HEK293 (cell line): ENCODE measurements around the gene MIF.

ENCODE experiments used
- CTCF ChIA-PET: fragments of 350-600 bp; formaldehyde crosslinking; extraction: SDS; loops from one replicate; lab custom pipeline; 2021; ENCODE audit warnings: antibody characterized with exemption; lab: Yijun Ruan, JAX
- POLR2A ChIA-PET: fragments of 300-600 bp; formaldehyde crosslinking; extraction: SDS; loops from one replicate; lab custom pipeline; 2020; ENCODE audit warnings: antibody characterized with exemption, inconsistent platforms; lab: Yijun Ruan, JAX
- H3K27ac ChIP-seq: fragments of 200-500 bp; sonication (Bioruptor generic); 2 replicates; pipeline ENCODE4 v1.5.1; 2014; ENCODE audit warnings: low read depth, low read length, control low read depth, inconsistent platforms; ENCODE audit errors: extremely low read depth
- H3K36me3 ChIP-seq, 2 experiments: fragments of 200-500 bp in 1 of 2; sonication (Bioruptor generic) in 1 of 2; 1 replicate in 1 of 2; 2 replicates in 1 of 2; pipeline ENCODE4 v1.5.1; 2014 to 2017; ENCODE audit warnings: inconsistent platforms in 2 of 2, low read length in 2 of 2; ENCODE audit not compliant: control insufficient read depth in 2 of 2, insufficient read depth in 1 of 2
- H3K4me1 ChIP-seq: fragments of 200-500 bp; sonication (Bioruptor generic); 2 replicates; pipeline ENCODE4 v1.5.1; 2014; ENCODE audit warnings: mild to moderate bottlenecking, low read length, inconsistent platforms; ENCODE audit not compliant: control insufficient read depth, insufficient read depth
- H3K4me3 ChIP-seq: 2 replicates; pipeline ENCODE4 v1.5.1; 2011; ENCODE audit warnings: low read depth, mild to moderate bottlenecking, control low read depth, low read length, moderate library complexity
- H3K9me3 ChIP-seq: fragments of 200-500 bp; sonication (Bioruptor generic); 2 replicates; pipeline ENCODE4 v1.5.1; 2014; ENCODE audit warnings: low read depth, low read length, inconsistent platforms; ENCODE audit not compliant: control insufficient read depth, insufficient read depth
- BCL11A ChIP-seq: fragments of 450-650 bp; formaldehyde crosslinking; IDR thresholded peaks from 2 replicates; pipeline ENCODE4 v1.5.1; 2016; ENCODE audit warnings: low read depth, missing biosample characterization, missing genetic modification characterization
- BCL11B ChIP-seq: fragments of 450-650 bp; formaldehyde crosslinking; IDR thresholded peaks from 2 replicates; pipeline ENCODE4 v1.5.1; 2016; ENCODE audit warnings: low read depth, missing biosample characterization, missing genetic modification characterization
- GLIS2 ChIP-seq: fragments of 450-650 bp; formaldehyde crosslinking; IDR thresholded peaks from 2 replicates; pipeline ENCODE4 v1.5.1; 2016; ENCODE audit warnings: missing biosample characterization, missing genetic modification characterization
- IKZF3 ChIP-seq: fragments of 450-650 bp; IDR thresholded peaks from 2 replicates; pipeline ENCODE4 v1.5.0; 2018; ENCODE audit warnings: missing biosample characterization, mild to moderate bottlenecking, missing genetic modification characterization, moderate library complexity
- SP3 ChIP-seq: fragments of 450-650 bp; formaldehyde crosslinking; IDR thresholded peaks from 2 replicates; pipeline ENCODE4 v1.5.1; 2016; ENCODE audit warnings: missing biosample characterization, missing genetic modification characterization
- SP7 ChIP-seq: fragments of 450-650 bp; formaldehyde crosslinking; IDR thresholded peaks from 2 replicates; pipeline ENCODE4 v1.5.1; 2016; ENCODE audit warnings: missing biosample characterization, missing genetic modification characterization
- ZNF292 ChIP-seq: fragments of 450-650 bp; formaldehyde crosslinking; IDR thresholded peaks from 2 replicates; pipeline ENCODE4 v1.5.1; 2016; ENCODE audit warnings: low read depth, missing biosample characterization, missing genetic modification characterization, borderline replicate concordance
- ZNF354C ChIP-seq: fragments of 450-650 bp; formaldehyde crosslinking; IDR thresholded peaks from 2 replicates; pipeline ENCODE4 v1.5.1; 2016; ENCODE audit warnings: missing biosample characterization, missing genetic modification characterization, low read depth, borderline replicate concordance
- ZNF391 ChIP-seq: fragments of 450-650 bp; formaldehyde crosslinking; IDR thresholded peaks from 2 replicates; pipeline ENCODE4 v1.5.1; 2016; ENCODE audit warnings: low read depth, missing biosample characterization, missing genetic modification characterization, borderline replicate concordance
- ZNF530 ChIP-seq: fragments of 450-650 bp; formaldehyde crosslinking; IDR thresholded peaks from 2 replicates; pipeline ENCODE4 v1.5.1; 2016; ENCODE audit warnings: low read depth, missing biosample characterization, missing genetic modification characterization
- ZNF629 ChIP-seq: fragments of 450-650 bp; formaldehyde crosslinking; IDR thresholded peaks from 2 replicates; pipeline ENCODE4 v1.5.1; 2017; ENCODE audit warnings: missing biosample characterization, missing genetic modification characterization
- TF ChIP-seq, protein P1 (sequence below): fragments of 450-650 bp; formaldehyde crosslinking; IDR thresholded peaks from 2 replicates; pipeline ENCODE4 v1.5.1; 2016; ENCODE audit warnings: missing biosample characterization, missing genetic modification characterization
- TF ChIP-seq, protein P2 (sequence below): fragments of 450-650 bp; IDR thresholded peaks from 2 replicates; pipeline ENCODE4 v1.5.1; 2018; ENCODE audit warnings: missing biosample characterization, mild to moderate bottlenecking, missing genetic modification characterization
- TF ChIP-seq, protein P3 (sequence below): fragments of 450-650 bp; formaldehyde crosslinking; IDR thresholded peaks from 2 replicates; pipeline ENCODE4 v1.5.1; 2016; ENCODE audit warnings: missing biosample characterization, missing genetic modification characterization
- TF ChIP-seq, protein P4 (sequence below): fragments of 450-650 bp; formaldehyde crosslinking; IDR thresholded peaks from 2 replicates; pipeline ENCODE4 v1.5.1; 2017; ENCODE audit warnings: missing biosample characterization, missing genetic modification characterization

The MIF gene

DNA sequence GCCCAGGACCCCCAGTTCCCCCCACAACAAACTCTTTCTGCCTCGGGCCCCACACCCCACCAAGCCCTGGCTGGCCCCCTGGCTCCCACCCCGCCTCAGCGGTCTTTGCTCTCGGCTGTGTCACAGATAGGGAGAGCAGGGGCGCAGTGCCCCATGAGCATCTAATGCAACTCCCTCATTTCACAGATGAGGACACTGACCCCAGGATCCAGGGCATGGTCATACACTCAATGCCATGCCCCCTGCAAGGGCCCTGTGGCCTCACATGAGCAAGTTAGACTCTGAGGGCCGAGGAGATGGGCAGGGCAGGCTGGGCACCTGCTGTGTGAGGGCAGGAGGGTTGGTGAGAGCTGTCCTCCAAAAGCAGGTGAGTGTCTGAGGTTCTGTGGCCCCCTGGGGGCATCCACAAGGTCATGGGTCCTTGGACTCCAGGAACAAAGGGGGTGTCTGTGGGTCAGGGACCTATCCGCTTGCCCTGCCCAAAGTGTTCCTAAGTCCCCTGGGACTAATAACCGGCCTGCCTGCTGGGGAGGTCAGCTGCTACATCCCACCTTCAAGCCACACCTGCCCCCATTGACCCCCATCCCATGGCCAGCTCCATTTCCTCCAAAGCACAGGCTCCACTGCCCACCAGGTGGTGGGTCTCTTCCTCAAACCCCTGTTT is 2.5 kb downstream of the MIF start:
- peak overlapping the region; percentile 94 for H3K27ac ChIP-seq
- CTCF ChIA-PET, result interaction anchor here (0.6 to 1.0 kb wide), 2 partner anchors 14 to 122 kb away, joined by 3 read pairs; no protein-coding TSS in a partner anchor
- H3K4me3 ChIP-seq, result no peak overlapping the region
- H3K36me3 ChIP-seq, result peaks cover 14 to 31% of the 10 kb centered on the region in 2 experiments
- TF ChIP-seq, protein P1, sequence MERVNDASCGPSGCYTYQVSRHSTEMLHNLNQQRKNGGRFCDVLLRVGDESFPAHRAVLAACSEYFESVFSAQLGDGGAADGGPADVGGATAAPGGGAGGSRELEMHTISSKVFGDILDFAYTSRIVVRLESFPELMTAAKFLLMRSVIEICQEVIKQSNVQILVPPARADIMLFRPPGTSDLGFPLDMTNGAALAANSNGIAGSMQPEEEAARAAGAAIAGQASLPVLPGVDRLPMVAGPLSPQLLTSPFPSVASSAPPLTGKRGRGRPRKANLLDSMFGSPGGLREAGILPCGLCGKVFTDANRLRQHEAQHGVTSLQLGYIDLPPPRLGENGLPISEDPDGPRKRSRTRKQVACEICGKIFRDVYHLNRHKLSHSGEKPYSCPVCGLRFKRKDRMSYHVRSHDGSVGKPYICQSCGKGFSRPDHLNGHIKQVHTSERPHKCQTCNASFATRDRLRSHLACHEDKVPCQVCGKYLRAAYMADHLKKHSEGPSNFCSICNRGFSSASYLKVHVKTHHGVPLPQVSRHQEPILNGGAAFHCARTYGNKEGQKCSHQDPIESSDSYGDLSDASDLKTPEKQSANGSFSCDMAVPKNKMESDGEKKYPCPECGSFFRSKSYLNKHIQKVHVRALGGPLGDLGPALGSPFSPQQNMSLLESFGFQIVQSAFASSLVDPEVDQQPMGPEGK (tag by site-specific recombination), result 0 out of 2 replicates have a peak, but pooled peaks have one; percentile 23
- TF ChIP-seq ZNF292 (tag by site-specific recombination) (no peak), SP3 (tag by site-specific recombination) (no peak), BCL11B (tag by site-specific recombination) (peak; percentile 35; the same call in 1 of the 2 replicates)
- H3K4me1 ChIP-seq, result peaks cover 15% of the 10 kb centered on the region
- POLR2A ChIA-PET, result interaction anchor here (0.9 to 1.7 kb wide), 4 partner anchors 12 to 74 kb away, joined by 3 to 13 read pairs (median 4); no protein-coding TSS in a partner anchor
- H3K9me3 ChIP-seq, result no peaks in the 10 kb centered on the region

DNA sequence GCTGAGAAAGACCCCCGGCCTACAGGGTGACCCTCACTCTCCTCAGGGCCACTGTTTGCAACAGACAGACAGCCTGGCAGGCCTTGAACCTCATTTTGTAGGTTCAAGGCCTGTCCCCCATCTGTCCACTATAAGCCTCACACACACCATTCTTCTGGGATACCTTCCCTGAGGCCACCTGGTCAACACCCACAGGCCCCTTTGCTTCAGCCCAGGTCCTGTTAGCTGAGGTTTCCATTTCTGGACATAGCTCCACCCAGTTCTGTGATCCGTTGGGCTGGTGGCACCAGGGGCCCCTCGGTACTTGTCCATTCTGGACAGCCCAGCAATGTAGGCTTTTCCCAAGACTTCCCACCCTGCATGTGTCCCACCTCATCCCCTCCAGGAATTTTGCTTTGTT is 3.1 kb downstream of the MIF start:
- peaks cover 15% of the 10 kb centered on the region for H3K4me1 ChIP-seq
- H3K4me3 ChIP-seq, result no peak overlapping the region
- TF ChIP-seq, protein P2, sequence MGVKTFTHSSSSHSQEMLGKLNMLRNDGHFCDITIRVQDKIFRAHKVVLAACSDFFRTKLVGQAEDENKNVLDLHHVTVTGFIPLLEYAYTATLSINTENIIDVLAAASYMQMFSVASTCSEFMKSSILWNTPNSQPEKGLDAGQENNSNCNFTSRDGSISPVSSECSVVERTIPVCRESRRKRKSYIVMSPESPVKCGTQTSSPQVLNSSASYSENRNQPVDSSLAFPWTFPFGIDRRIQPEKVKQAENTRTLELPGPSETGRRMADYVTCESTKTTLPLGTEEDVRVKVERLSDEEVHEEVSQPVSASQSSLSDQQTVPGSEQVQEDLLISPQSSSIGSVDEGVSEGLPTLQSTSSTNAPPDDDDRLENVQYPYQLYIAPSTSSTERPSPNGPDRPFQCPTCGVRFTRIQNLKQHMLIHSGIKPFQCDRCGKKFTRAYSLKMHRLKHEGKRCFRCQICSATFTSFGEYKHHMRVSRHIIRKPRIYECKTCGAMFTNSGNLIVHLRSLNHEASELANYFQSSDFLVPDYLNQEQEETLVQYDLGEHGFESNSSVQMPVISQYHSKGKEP, result no peak
- TF ChIP-seq BCL11A, result no peak
- TF ChIP-seq ZNF354C (tag by site-specific recombination), result no peak
- no peak for TF ChIP-seq SP3 (tag by site-specific recombination)
- TF ChIP-seq, protein P3, sequence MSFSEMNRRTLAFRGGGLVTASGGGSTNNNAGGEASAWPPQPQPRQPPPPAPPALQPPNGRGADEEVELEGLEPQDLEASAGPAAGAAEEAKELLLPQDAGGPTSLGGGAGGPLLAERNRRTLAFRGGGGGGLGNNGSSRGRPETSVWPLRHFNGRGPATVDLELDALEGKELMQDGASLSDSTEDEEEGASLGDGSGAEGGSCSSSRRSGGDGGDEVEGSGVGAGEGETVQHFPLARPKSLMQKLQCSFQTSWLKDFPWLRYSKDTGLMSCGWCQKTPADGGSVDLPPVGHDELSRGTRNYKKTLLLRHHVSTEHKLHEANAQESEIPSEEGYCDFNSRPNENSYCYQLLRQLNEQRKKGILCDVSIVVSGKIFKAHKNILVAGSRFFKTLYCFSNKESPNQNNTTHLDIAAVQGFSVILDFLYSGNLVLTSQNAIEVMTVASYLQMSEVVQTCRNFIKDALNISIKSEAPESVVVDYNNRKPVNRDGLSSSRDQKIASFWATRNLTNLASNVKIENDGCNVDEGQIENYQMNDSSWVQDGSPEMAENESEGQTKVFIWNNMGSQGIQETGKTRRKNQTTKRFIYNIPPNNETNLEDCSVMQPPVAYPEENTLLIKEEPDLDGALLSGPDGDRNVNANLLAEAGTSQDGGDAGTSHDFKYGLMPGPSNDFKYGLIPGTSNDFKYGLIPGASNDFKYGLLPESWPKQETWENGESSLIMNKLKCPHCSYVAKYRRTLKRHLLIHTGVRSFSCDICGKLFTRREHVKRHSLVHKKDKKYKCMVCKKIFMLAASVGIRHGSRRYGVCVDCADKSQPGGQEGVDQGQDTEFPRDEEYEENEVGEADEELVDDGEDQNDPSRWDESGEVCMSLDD (tag by site-specific recombination), result no peak
- TF ChIP-seq SP7 (tag by site-specific recombination), result no peak
- no peaks in the 10 kb centered on the region for H3K9me3 ChIP-seq
- ChIA-PET CTCF (interaction anchor here (1.0 kb wide), 1 partner anchor 13 kb away, joined by 3 read pairs; no protein-coding TSS in a partner anchor), POLR2A (interaction anchor here (1.7 kb wide), 1 partner anchor 16 kb away, joined by 13 read pairs; no protein-coding TSS in a partner anchor)
- H3K36me3 ChIP-seq, result peaks cover 14 to 31% of the 10 kb centered on the region in 2 experiments
- no peak overlapping the region; the same call in 1 of the 2 replicates for H3K27ac ChIP-seq

DNA sequence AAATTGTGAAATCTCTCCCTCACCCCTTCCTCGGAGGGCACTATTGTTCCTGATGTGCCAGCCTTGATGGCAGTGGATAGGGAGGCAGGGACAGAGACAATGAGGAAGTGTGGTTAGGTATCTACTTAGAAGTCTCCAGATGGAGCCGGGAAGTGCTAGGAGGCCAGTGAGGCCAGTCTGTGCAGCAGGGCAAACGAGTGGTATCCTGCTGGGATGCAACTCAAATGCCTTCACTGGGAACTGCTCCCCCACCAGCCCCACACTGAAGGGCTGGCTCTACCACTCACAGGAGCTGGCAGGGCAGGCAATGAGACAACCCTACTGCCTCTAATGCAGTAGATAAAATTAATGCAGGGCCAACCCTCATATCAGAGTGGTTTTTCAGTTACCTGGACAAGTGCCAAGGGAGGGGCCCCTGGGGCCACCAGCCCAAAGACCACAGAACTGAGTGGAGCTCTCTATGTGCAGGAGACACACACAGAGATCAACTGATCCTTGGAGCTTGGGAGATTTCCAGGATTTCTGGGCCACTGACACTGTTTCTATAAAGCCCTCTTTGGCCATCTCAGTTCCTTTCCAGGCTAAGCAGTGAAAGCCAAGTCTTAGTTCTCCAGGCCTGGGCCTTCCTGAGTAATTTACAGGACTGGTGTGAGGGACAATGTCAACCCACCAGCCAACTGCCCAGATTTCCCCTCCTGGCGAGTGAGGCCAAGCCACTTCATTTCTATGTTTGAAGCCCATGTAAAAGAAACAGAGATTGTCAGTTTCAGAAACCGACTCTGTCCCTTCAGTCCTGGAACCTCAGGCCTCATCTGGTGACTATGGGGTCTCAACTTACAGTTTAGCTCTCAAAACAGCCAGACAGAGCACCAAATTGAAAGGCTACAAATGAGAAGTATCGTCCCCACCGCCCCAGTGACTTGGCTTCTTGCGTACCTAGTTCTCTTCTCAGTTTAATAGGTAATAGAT is 4.1 kb downstream of the MIF start:
- H3K9me3 ChIP-seq, result no peaks in the 10 kb centered on the region
- H3K36me3 ChIP-seq, result peaks cover 14 to 31% of the 10 kb centered on the region in 2 experiments
- H3K27ac ChIP-seq, result peak overlapping the region; percentile 32; the same call in 1 of the 2 replicates
- CTCF ChIA-PET, result interaction anchor here (0.5 to 0.9 kb wide), 5 partner anchors 9 to 345 kb away, joined by 3 to 4 read pairs (median 3); no protein-coding TSS in a partner anchor
- peaks cover 15% of the 10 kb centered on the region for H3K4me1 ChIP-seq
- H3K4me3 ChIP-seq, result no peak overlapping the region
- POLR2A ChIA-PET, result interaction anchor here (0.5 to 3.2 kb wide), 3 partner anchors 8 to 1722 kb away, joined by 3 to 20 read pairs (median 3); no protein-coding TSS in a partner anchor
- TF ChIP-seq IKZF3, result 0 out of 2 replicates have a peak, but pooled peaks have one; percentile 20
- TF ChIP-seq ZNF530 (tag by site-specific recombination), result no peak
- no peak for TF ChIP-seq ZNF629 (tag by site-specific recombination)
- no peak for TF ChIP-seq ZNF391
- TF ChIP-seq GLIS2, result 0 out of 2 replicates have a peak, but pooled peaks have one; percentile 39
- TF ChIP-seq, protein P4, sequence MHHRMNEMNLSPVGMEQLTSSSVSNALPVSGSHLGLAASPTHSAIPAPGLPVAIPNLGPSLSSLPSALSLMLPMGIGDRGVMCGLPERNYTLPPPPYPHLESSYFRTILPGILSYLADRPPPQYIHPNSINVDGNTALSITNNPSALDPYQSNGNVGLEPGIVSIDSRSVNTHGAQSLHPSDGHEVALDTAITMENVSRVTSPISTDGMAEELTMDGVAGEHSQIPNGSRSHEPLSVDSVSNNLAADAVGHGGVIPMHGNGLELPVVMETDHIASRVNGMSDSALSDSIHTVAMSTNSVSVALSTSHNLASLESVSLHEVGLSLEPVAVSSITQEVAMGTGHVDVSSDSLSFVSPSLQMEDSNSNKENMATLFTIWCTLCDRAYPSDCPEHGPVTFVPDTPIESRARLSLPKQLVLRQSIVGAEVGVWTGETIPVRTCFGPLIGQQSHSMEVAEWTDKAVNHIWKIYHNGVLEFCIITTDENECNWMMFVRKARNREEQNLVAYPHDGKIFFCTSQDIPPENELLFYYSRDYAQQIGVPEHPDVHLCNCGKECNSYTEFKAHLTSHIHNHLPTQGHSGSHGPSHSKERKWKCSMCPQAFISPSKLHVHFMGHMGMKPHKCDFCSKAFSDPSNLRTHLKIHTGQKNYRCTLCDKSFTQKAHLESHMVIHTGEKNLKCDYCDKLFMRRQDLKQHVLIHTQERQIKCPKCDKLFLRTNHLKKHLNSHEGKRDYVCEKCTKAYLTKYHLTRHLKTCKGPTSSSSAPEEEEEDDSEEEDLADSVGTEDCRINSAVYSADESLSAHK (tag by site-specific recombination), result peak; percentile 76; the same call in 1 of the 2 replicates
